IMR-90 (cell line): Measurements from ENCODE around the gene GNG7. TPM values are rescaled to one million over a fixed set of nuclear protein-coding genes. Genes with fewer than 3 reads are reported as not detected.

Experiments used
- ATAC-seq: fragments of 200-7000 bp; cut with Tn5 transposase; 2 replicates; pipeline ENCODE4 v1.9.1; 2020; ENCODE audit warnings: low read depth, mild to moderate bottlenecking, moderate library complexity
- BruUV-seq: library from RNA; stranded (reverse); fragments of 400-500 nt; replicated peaks from 2 replicates; lab custom pipeline; 2021; lab: Mats Ljungman, UMichigan
- CTCF ChIA-PET: fragments of 300-600 bp; formaldehyde crosslinking; extraction: SDS; loops from one replicate; lab custom pipeline; 2021; ENCODE audit warnings: antibody characterized with exemption; lab: Yijun Ruan, JAX
- POLR2A ChIA-PET: fragments of 300-600 bp; sonication (Branson Sonifier 250); formaldehyde crosslinking; loops from one replicate; lab custom pipeline; 2022; ENCODE audit warnings: antibody characterized with exemption; ENCODE audit not compliant: unreplicated experiment; lab: Charles Lee
- DNase-seq: peaks from one replicate; pipeline ENCODE4 v3.0.0; 2013
- H2AFZ ChIP-seq: replicated peaks from 2 replicates; pipeline ENCODE3; 2013; ENCODE audit warnings: low read length, mild to moderate bottlenecking; ENCODE audit not compliant: poor library complexity
- H2AK5ac ChIP-seq: 2 replicates; pipeline ENCODE4 v1.6.1; 2013; ENCODE audit warnings: low read depth, low read length, inconsistent platforms
- H2AK9ac ChIP-seq: replicated peaks from 2 replicates; pipeline ENCODE3; 2013; ENCODE audit warnings: mild to moderate bottlenecking, low read depth, low read length, moderate library complexity; ENCODE audit not compliant: poor library complexity
- H2BK120ac ChIP-seq: 2 replicates; pipeline ENCODE4 v1.6.1; 2013; ENCODE audit warnings: low read depth, low read length, inconsistent platforms
- H2BK15ac ChIP-seq: 3 replicates; pipeline ENCODE4 v1.6.1; 2013; ENCODE audit warnings: low read depth, low read length, inconsistent platforms
- H2BK20ac ChIP-seq: 2 replicates; pipeline ENCODE4 v1.6.1; 2013; ENCODE audit warnings: low read depth, mild to moderate bottlenecking, inconsistent platforms, low read length, moderate library complexity
- H2BK5ac ChIP-seq: 2 replicates; pipeline ENCODE4 v1.6.1; 2013; ENCODE audit warnings: mild to moderate bottlenecking, low read depth, low read length, inconsistent platforms; ENCODE audit not compliant: poor library complexity, severe bottlenecking
- H3K14ac ChIP-seq: replicated peaks from 2 replicates; pipeline ENCODE4 v1.6.1; 2013; ENCODE audit warnings: low read depth, low read length, inconsistent platforms
- H3K18ac ChIP-seq: 2 replicates; pipeline ENCODE4 v1.6.1; 2013; ENCODE audit warnings: low read depth, low read length, control low read depth
- H3K23ac ChIP-seq: 2 replicates; pipeline ENCODE4 v1.6.1; 2013; ENCODE audit warnings: low read depth, low read length, inconsistent platforms
- H3K27ac ChIP-seq: 2 replicates; pipeline ENCODE4 v1.5.1; 2013; ENCODE audit warnings: mild to moderate bottlenecking, control low read depth, low read length; ENCODE audit not compliant: insufficient read depth
- H3K27me3 ChIP-seq: 2 replicates; pipeline ENCODE4 v1.6.1; 2013; ENCODE audit warnings: low read length; ENCODE audit not compliant: control insufficient read depth, insufficient read depth
- H3K36me3 ChIP-seq: 2 replicates; pipeline ENCODE4 v1.6.1; 2013; ENCODE audit warnings: low read length, mixed read lengths; ENCODE audit not compliant: control insufficient read depth, insufficient read depth
- H3K4ac ChIP-seq: 2 replicates; pipeline ENCODE4 v1.6.1; 2013; ENCODE audit warnings: low read depth, low read length, inconsistent platforms
- H3K4me1 ChIP-seq: 2 replicates; pipeline ENCODE4 v1.6.1; 2013; ENCODE audit warnings: low read length, mixed read lengths; ENCODE audit not compliant: control insufficient read depth, insufficient read depth
- H3K4me2 ChIP-seq: 2 replicates; pipeline ENCODE4 v1.6.1; 2013; ENCODE audit warnings: low read depth, mild to moderate bottlenecking, control low read depth, low read length, moderate library complexity
- H3K4me3 ChIP-seq: 2 replicates; pipeline ENCODE4 v1.5.1; 2013; ENCODE audit warnings: low read depth, mild to moderate bottlenecking, control low read depth, low read length, moderate library complexity; ENCODE audit not compliant: insufficient read depth
- H3K56ac ChIP-seq: 2 replicates; pipeline ENCODE4 v1.6.1; 2013; ENCODE audit warnings: low read length, inconsistent platforms; ENCODE audit not compliant: insufficient read depth; ENCODE audit errors: extremely low read depth
- H3K79me1 ChIP-seq, 2 experiments: 2 replicates each; pipeline ENCODE4 v1.6.1; 2013; ENCODE audit warnings: low read length in 2 of 2, inconsistent platforms in 1 of 2, low read depth in 1 of 2
- H3K9ac ChIP-seq: 2 replicates; pipeline ENCODE4 v1.6.1; 2013; ENCODE audit warnings: low read depth, low read length, control low read depth
- H3K9me1 ChIP-seq: 2 replicates; pipeline ENCODE4 v1.6.1; 2013; ENCODE audit warnings: low read length, inconsistent platforms; ENCODE audit not compliant: insufficient read depth
- H3K9me3 ChIP-seq: 2 replicates; pipeline ENCODE4 v1.6.1; 2013; ENCODE audit warnings: low read length; ENCODE audit not compliant: control insufficient read depth, insufficient read depth
- H4K20me1 ChIP-seq: 2 replicates; pipeline ENCODE4 v1.6.1; 2013; ENCODE audit warnings: low read length, inconsistent platforms; ENCODE audit not compliant: insufficient read depth
- H4K5ac ChIP-seq: 2 replicates; pipeline ENCODE4 v1.6.1; 2013; ENCODE audit warnings: mild to moderate bottlenecking, low read depth, low read length, control low read depth
- H4K8ac ChIP-seq, 2 experiments: 2 replicates each; pipeline ENCODE4 v1.6.1; 2013; ENCODE audit warnings: low read depth in 2 of 2, low read length in 2 of 2, control low read depth in 1 of 2, inconsistent platforms in 1 of 2
- H4K91ac ChIP-seq: 2 replicates; pipeline ENCODE4 v1.6.1; 2013; ENCODE audit warnings: low read depth, low read length, inconsistent platforms; ENCODE audit not compliant: insufficient read depth
- BHLHE40 ChIP-seq: fragments of 150-350 bp; IDR thresholded peaks from 2 replicates; pipeline ENCODE4 v1.6.1; 2016; ENCODE audit warnings: mild to moderate bottlenecking, low read depth, low read length
- CEBPB ChIP-seq: IDR thresholded peaks from 2 replicates; pipeline ENCODE4 v1.6.1; 2012; ENCODE audit warnings: low read depth, low read length, improper control_type of control experiment
- CHD1 ChIP-seq: IDR thresholded peaks from 2 replicates; pipeline ENCODE4 v1.6.1; 2012; ENCODE audit warnings: low read depth, low read length, improper control_type of control experiment
- CTCF ChIP-seq: conservative IDR thresholded peaks from 2 replicates; pipeline ENCODE4 v1.5.1; 2012; ENCODE audit warnings: mild to moderate bottlenecking, low read depth, low read length, improper control_type of control experiment
- FOS ChIP-seq: fragments of 150-350 bp; IDR thresholded peaks from 2 replicates; pipeline ENCODE4 v1.6.1; 2016; ENCODE audit warnings: low read depth, low read length
- MAFK ChIP-seq: IDR thresholded peaks from 2 replicates; pipeline ENCODE4 v1.6.1; 2012; ENCODE audit warnings: low read depth, low read length, improper control_type of control experiment
- MXI1 ChIP-seq: IDR thresholded peaks from 2 replicates; pipeline ENCODE4 v1.6.1; 2012; ENCODE audit warnings: low read depth, mild to moderate bottlenecking, low read length, moderate library complexity, borderline replicate concordance
- NFE2L2 ChIP-seq: fragments of 150-350 bp; IDR thresholded peaks from 2 replicates; pipeline ENCODE4 v1.6.1; 2016; ENCODE audit warnings: low read depth, mild to moderate bottlenecking, low read length
- POLR2A ChIP-seq: IDR thresholded peaks from 2 replicates; pipeline ENCODE4 v1.6.1; 2012; ENCODE audit warnings: mild to moderate bottlenecking, low read depth, low read length
- RAD21 ChIP-seq: IDR thresholded peaks from 2 replicates; pipeline ENCODE4 v1.6.1; 2012; ENCODE audit warnings: low read length, improper control_type of control experiment
- RCOR1 ChIP-seq: IDR thresholded peaks from 2 replicates; pipeline ENCODE4 v1.6.1; 2012; ENCODE audit warnings: mild to moderate bottlenecking, low read length, improper control_type of control experiment; ENCODE audit not compliant: insufficient replicate concordance
- RFX5 ChIP-seq: IDR thresholded peaks from 2 replicates; pipeline ENCODE4 v1.8.0; 2012; ENCODE audit warnings: low read depth, mild to moderate bottlenecking, low read length, moderate library complexity
- SMC3 ChIP-seq: fragments of 150-350 bp; IDR thresholded peaks from 2 replicates; pipeline ENCODE4 v1.6.1; 2016; ENCODE audit warnings: low read depth, mild to moderate bottlenecking, antibody characterized with exemption, low read length, moderate library complexity
- WGBS, 2 experiments: methylation state at CpG; one replicate each; pipeline versions ENCODE4 v1.1.5 to v1.1.7; 2013; ENCODE audit warnings: missing lambda C conversion rate in 2 of 2; ENCODE audit not compliant: insufficient read length in 1 of 2; ENCODE audit errors: extremely low coverage in 2 of 2; 5-methylcytosine and 5-hydroxymethylcytosine counted together
- dilution Hi-C: fragments of 300-500 bp; cut with HindIII; formaldehyde crosslinking; loops from one replicate; pipeline ENCODE4 v1.14.3; 2018; ENCODE audit warnings: low sequenced_read_pairs; ENCODE audit not compliant: unreplicated experiment
- in situ Hi-C: fragments of 300-500 bp; cut with MboI; formaldehyde crosslinking; loops from 3 replicates; pipeline ENCODE4 v1.14.3; 2019; ENCODE audit warnings: low sequenced_read_pairs, inconsistent platforms, mixed read lengths
- intact Hi-C: fragments of 100-400 bp; cut with micrococcal nuclease; formaldehyde crosslinking; loops from 2 replicates; pipeline ENCODE4 v1.10.0; 2022
- polyA plus RNA-seq, 3 experiments: library from polyadenylated mRNA; depleted of rRNA; stranded (reverse); fragments of >200 nt; gene quantifications; 2 replicates each; pipeline ENCODE4 v1.2.3, GENCODE V29; 2012; ENCODE audit warnings: low replicate concordance in 1 of 3
- total RNA-seq: library from RNA; depleted of rRNA; stranded (reverse); fragments of >200 nt; gene quantifications from 2 replicates; pipeline ENCODE4 v1.2.3, GENCODE V29; 2012
- TF ChIP-seq, protein P1 (sequence below): fragments of 150-350 bp; IDR thresholded peaks from 2 replicates; pipeline ENCODE4 v1.6.1; 2016; ENCODE audit warnings: low read depth, mild to moderate bottlenecking, low read length, moderate library complexity, borderline replicate concordance
- TF ChIP-seq, protein P2 (sequence below): fragments of 150-350 bp; IDR thresholded peaks from 2 replicates; pipeline ENCODE4 v1.6.1; 2017; ENCODE audit warnings: mild to moderate bottlenecking, antibody characterized with exemption, low read length, low read depth

GNG7 gene
- total and polyA plus RNA-seq, 2 of the 4 experiments (the other 2 are of a cell fraction): under 0.01 to 0.21 TPM

DNA sequence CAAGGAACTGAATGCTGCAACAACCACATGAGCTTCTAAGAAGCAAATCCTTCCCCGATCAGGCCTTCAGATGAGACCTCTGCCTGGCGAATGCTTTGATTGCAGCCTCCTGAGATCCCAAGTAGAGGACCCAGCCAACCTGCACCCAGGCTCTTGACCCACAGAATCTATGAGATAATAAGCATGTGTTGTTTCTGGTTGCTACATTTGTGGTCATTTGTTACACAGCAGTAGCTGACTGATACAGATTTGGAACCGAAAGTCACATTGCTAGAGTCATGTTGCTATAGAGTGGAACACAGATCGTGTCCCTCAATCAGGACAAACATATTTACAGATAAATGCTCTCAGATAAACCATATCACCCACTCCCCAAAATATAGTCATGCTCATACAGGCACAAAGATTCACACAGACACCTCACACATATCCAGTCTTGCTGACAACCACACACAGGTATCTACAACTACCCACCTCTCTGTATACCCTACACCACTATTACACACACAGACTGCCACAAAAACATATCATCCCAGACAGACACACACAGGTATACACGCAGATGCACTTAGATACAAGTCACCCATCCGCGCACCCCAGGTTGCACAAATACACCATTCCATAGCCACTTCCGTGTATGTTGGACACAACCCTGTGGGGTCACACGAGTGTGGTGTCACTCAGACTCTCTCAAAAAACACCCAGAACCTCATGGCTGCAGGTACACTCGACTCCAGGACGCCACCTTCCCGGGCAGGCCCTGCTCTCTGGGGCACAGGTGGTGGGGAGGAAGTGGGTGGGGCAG lies 13.2 kb upstream of the GNG7 start:
- Histone ChIP-seq H2BK5ac (no peak overlapping the region), H3K9ac (no peak overlapping the region), H3K56ac (no peak overlapping the region), H3K4me3 (no peak overlapping the region), H3K4ac (no peak overlapping the region), H2AK5ac (no peak overlapping the region), H2AK9ac (peak overlapping the region; percentile 33), H2BK120ac (no peak overlapping the region), H3K9me3 (peaks cover 9% of the 10 kb centered on the region), H2BK20ac (no peak overlapping the region), H4K8ac (no peak overlapping the region), H4K20me1 (no peaks in the 10 kb centered on the region; the same call in none of the 2 replicates), H3K79me1 (peaks cover 0 to 4% of the 10 kb centered on the region in 2 experiments; a peak in 2 of 4 replicates), H3K9me1 (peaks cover 12% of the 10 kb centered on the region; the same call in 1 of the 2 replicates), H3K27me3 (no peaks in the 10 kb centered on the region; the same call in 1 of the 2 replicates), H3K18ac (no peak overlapping the region), H3K14ac (no peak overlapping the region), H2AFZ (no peak overlapping the region), H4K91ac (no peak overlapping the region), H3K27ac (no peak overlapping the region), H3K36me3 (peaks cover 4% of the 10 kb centered on the region; the same call in 1 of the 2 replicates), H3K4me1 (peaks cover 8% of the 10 kb centered on the region), H3K4me2 (no peak overlapping the region), H3K23ac (no peak overlapping the region), H4K5ac (no peak overlapping the region), H2BK15ac (no peak overlapping the region)
- ATAC-seq (no peak), DNase-seq (no peak)
- ChIA-PET POLR2A (no interaction called here), CTCF (no interaction called here)
- in situ Hi-C loops: no loop called here
- WGBS, 2 experiments: no CpG with 5 or more reads among the region's 12 CpGs
- no TSS peak for BruUV-seq
- intact Hi-C loops: no loop called here
- dilution Hi-C loops: no loop called here
- no peak for TF ChIP-seq CEBPB
- TF ChIP-seq MAFK: no peak
- no peak for TF ChIP-seq RFX5
- TF ChIP-seq, protein P1, sequence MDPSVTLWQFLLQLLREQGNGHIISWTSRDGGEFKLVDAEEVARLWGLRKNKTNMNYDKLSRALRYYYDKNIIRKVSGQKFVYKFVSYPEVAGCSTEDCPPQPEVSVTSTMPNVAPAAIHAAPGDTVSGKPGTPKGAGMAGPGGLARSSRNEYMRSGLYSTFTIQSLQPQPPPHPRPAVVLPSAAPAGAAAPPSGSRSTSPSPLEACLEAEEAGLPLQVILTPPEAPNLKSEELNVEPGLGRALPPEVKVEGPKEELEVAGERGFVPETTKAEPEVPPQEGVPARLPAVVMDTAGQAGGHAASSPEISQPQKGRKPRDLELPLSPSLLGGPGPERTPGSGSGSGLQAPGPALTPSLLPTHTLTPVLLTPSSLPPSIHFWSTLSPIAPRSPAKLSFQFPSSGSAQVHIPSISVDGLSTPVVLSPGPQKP: no peak
- no peak for TF ChIP-seq SMC3
- no peak for TF ChIP-seq CHD1
- no peak for TF ChIP-seq CTCF
- TF ChIP-seq NFE2L2: no peak
- no peak for TF ChIP-seq MXI1
- no peak for TF ChIP-seq BHLHE40
- no peak for TF ChIP-seq RCOR1
- TF ChIP-seq, protein P2, sequence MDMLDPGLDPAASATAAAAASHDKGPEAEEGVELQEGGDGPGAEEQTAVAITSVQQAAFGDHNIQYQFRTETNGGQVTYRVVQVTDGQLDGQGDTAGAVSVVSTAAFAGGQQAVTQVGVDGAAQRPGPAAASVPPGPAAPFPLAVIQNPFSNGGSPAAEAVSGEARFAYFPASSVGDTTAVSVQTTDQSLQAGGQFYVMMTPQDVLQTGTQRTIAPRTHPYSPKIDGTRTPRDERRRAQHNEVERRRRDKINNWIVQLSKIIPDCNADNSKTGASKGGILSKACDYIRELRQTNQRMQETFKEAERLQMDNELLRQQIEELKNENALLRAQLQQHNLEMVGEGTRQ: no peak
- no peak for TF ChIP-seq RAD21
- TF ChIP-seq FOS: no peak
- TF ChIP-seq POLR2A: no peak
